GM18868 (cell line): ENCODE results near the gene ARHGAP42.
"Not testable (repeated sequence)": the region's sequence is repeated elsewhere in the genome, so short reads cannot be mapped to it uniquely, and the experiment has no call there.

Experiments used
- ATAC-seq: cut with Tn5 transposase; IDR thresholded peaks from one replicate; pipeline ENCODE4 v1.9.1; 2021; ENCODE audit warnings: mild to moderate bottlenecking, moderate library complexity; ENCODE audit not compliant: unreplicated experiment

Gene ARHGAP42

DNA sequence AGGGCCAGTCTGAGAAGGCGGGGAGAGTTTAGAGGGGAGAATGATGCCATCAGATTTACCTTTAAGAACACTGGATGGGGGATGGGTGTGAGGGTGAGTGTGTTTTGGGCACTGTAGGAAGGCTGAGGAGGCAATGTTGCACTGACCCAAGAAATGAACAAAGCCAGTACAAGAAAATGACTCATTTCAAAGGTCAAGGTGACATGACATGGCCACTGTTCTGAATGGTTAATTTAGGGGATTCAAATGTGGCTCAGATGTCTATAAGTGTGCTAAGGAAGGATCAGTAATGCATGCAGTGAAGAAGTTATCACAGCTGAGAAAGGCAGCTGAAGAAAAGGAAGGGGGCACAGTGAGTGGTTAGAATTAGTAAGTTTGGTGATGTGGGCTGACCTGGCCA, 312.7 kb downstream of the ARHGAP42 start:
- no peak for ATAC-seq

DNA sequence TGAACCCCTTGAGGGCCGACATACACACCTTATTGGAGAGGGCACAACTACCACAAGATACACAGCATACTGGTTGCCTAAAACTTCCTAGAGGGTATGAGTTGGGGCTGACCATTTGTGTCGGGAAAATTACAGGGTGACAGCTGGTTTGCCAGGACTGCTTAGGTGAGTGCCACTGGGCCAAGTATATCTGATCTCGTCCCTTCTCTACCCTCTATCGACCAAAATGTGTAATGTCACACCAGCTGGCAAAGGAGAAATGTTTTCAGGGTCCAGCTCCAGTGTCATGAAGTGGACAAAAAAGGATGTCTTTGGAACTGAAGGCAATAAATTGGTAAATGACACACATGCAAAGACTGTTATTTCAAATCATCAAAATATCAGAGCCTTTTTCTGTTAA, 316.4 kb downstream of the ARHGAP42 start:
- peak; percentile 80 for ATAC-seq

GRCh38 chr11:101008961-101009689, 322.0 kb downstream of the ARHGAP42 start:
- no peak for ATAC-seq

DNA sequence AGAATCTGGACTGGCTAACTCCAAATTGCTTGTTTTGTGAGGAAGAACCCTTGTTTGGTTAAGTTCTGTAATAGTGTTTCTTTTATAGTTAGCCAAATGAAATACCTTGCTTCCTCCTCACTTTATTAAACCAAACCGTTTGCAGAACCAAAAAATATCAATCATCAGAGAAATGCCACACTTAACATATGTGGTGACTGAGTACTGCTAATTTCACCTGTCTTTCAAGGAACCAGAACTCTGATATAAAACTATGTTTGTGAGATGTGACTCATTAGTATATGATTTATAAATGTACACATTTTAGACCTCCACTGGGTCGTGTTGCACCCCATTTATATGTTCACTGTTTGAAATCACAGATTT, 322.6 kb downstream of the ARHGAP42 start:
- no peak for ATAC-seq

- ATAC-seq, result no peak
Measured at GRCh38 chr11:101010899-101011298, 323.8 kb downstream of the ARHGAP42 start.

DNA sequence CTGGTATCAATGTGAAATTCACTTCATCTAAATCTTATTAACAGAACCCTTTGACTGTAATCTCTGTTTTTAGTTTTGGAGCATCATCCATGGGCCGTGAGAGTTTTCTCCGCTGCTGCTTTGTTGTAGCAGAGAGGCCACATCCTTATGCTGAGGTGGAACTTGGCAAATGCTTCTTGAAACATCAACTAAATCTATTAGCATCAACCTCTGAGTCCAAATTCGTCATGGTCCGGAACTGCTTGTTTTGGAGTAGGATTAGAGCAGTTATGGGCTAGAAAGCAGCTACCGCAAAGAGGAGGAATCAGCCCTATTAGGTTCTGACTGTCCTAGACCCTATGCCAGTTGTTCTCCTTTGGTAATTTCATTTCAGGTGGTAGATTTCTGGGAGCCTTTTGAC, 324.8 kb downstream of the ARHGAP42 start:
- no peak for ATAC-seq

- ATAC-seq, result not testable (repeated sequence)
Measured at GRCh38 chr11:101013702-101014101, 326.6 kb downstream of the ARHGAP42 start.

DNA sequence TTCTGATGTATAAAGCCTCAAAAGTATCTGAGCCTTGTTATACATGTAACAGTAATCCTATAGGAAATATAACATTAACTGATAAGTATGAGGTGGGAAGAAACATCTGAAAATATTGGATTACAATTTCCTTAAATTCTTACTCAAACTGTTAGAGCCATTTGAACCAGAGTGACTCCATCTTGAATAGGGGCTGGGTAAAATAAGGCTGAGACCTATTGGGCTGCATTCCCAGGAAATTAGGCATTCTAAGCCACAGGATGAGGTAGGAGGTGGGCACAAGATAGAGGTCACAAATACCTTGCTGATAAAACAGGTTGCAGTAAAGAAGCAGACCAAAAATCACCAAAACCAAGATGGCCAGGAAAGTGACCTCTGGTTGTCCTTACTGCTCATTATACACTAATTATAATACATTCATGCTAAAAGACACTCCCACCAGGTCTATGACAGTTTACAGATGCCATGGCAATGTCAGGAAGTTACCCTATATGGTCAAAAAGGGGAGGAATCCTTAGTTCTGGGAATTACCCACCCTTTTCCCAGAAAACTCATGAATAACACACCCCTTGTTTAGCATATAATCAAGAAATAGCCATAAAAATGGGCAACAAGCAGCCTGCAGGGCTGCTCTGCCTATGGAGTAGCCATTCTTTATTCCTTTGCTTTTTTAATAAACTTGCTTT, 327.7 kb downstream of the ARHGAP42 start:
- no peak for ATAC-seq

GRCh38 chr11:101019870-101020269, 332.8 kb downstream of the ARHGAP42 start:
- no peak for ATAC-seq

DNA sequence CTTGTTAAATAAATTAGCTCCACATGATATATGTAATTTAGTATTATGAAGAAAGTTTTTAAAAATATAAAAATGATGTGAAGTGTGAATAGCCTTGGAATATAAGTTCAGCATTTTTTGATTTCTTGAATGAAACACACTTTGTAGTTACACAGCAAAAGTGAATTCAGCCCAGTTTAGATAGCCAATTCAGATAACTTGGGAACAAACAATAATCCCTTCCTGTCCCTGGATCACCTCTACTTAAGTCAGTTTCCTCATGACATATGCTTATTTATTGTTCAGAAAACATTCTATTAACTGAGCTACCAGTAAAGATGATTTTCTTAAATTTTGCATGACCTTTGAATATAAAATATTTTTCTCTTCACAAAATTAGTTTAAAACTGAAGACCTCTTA, 335.2 kb downstream of the ARHGAP42 start:
- ATAC-seq, result no peak

DNA sequence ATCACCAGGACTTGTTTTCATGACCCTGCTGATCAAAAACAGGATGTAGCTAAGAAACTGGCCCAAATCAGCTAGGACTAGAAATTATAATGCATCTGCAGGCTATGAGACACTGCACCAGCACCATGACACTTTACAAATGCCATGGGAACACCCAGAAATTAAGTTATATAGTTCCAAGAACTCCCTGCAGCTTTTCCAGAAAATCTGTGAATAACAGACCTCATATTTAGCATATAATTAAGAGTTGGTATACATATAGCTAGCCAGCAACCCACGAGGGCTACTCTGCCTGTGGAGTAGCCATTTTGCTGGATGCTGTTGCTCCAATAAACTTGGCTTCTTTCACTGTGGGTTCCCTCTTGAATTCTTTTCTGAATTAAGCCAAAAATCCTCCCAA, 341.6 kb downstream of the ARHGAP42 start:
- ATAC-seq, result no peak

DNA sequence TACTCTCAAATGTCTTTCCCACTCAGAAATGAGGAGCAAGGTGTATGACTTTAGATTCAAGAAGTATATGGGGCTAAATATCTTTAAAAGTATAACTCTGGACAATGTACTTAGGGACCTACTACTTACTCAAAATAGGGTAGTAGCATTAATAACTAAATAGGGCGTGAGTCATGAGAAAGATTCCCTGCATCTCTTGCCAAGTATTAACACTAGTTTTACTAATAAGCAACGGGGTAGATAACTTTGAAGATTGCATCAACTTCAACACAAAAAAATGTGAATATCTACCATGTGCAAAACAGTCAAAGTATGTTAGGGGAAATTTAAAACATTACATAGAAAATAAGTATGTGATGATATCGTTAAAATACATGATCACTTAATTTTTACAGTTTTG, 342.9 kb downstream of the ARHGAP42 start:
- no peak for ATAC-seq

DNA sequence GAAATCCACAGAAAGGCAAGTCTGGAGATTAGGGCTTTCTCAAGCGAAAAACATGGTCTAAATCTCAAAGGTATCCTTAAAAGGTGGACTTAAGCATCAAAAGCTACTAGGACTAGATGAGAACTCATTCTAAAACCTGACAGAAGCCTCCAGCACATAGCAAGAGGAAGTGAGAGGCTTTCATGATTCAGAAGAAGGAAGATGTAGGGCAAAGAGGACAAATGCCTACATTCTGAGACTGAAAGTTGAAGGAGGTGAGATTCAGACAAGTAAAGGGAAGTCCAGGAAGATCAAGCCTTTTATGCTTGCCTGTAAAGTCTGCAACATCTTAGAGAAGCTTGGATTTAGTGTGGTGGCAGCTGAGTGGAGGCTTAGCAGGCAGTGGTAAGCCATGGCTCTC, 343.6 kb downstream of the ARHGAP42 start:
- peak; percentile 80 for ATAC-seq

DNA sequence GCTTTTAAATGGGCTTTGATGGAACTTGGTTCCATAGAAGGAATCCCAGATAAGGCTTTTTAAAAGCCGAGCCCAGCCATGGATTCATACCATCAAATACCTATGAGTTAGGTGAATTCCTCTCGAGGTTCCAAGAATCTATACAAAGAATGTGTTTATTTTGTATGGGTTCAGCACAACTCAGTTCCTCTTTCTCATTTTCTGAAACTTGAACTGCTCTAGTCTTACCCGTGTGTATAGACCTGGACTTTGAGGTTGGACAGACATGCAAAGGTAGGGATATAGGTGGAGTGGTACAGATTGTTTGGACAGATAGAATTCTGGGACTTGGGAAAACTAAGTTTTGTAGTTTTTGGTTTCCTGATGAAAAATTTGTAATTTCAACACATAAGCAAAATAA, 344.6 kb downstream of the ARHGAP42 start:
- ATAC-seq, result no peak

DNA sequence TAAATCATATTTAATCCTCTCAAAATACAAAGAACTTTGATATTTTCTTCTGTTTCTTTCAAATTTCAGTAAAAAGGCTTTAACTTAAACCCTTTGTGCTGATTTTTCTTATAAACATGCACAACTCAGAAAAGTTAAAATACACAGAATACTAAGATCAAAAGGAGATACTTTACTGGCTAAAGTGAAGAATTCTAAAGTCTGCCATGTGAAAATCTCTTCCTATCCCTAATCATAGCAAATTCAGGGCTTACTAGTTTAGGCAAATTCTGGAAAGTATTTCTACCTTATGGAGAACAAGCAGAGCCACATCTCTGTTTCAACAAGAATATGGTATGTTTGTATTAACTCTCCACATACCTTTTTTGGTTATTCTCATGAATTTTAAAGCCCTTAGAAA, 345.9 kb downstream of the ARHGAP42 start:
- no peak for ATAC-seq

DNA sequence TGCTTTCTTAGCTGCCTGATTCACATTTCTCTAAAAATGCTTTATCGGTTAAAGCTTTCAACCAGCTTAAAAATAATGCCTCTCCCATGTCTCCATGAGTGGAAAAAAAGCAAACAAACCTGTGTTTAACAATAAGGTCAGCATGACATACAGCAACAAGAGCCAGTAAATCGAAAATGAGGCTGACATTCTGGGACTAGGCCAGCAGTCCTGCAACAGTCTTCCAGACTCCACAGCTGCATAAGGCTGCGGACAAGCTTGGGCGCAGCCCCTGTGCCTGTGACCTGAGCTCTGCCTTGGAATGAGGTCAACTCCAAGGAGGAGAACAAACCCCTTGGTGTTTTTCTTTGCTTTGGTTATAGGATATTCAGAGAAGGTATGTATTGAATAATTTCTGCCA, 347.0 kb downstream of the ARHGAP42 start:
- ATAC-seq, result no peak

DNA sequence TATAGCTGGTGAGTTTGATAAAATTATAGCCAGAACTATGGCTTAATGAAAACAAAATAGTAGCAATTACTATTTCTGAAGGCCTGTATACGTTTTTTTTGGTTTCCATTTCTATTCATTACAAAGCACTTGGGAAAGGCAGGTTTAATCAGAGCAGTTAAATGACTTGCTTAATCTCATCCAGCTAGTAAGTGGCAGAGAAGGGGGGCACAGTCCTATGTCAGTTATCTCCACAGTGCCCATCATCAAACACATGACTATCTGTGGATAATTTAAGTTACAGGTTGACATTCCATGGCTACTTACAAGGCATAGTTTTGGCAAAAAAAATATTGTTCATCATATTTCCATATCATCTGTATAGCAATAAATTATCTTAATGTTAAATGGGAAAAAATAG, 348.8 kb downstream of the ARHGAP42 start:
- ATAC-seq, result no peak
